Lung (tissue), 12 donors: ENCODE measurements around the gene MYO18B. TPM values are rescaled to one million over a fixed set of nuclear protein-coding genes. Genes with fewer than 3 reads are reported as not detected.

Experiments used
- ATAC-seq: fragments of 200-7000 bp; cut with Tn5 transposase; one replicate; pipeline ENCODE4 v1.9.1; 2020; ENCODE audit warnings: moderate number of reproducible peaks; ENCODE audit not compliant: insufficient read depth, low FRiP score
- DNase-seq, 3 donors: peaks; one replicate each; pipeline ENCODE4 v3.0.0-alpha.2; 2013 to 2017
- H3K27ac ChIP-seq, 2 donors: one replicate each; pipeline ENCODE4 v1.5.1; 2013; ENCODE audit warnings: mild to moderate bottlenecking in 2 of 2, moderate library complexity in 2 of 2, control low read depth in 1 of 2, inconsistent platforms in 1 of 2, low read depth in 1 of 2, low read length in 1 of 2
- H3K27me3 ChIP-seq, 3 donors: one replicate each; pipeline ENCODE4 v1.5.1; 2013; ENCODE audit warnings: low read length in 2 of 3; ENCODE audit not compliant: control insufficient read depth in 3 of 3, insufficient read depth in 3 of 3
- H3K36me3 ChIP-seq, 4 donors: one replicate each; pipeline ENCODE4 v1.5.1; 2013; ENCODE audit warnings: low read length in 4 of 4, mild to moderate bottlenecking in 1 of 4, moderate library complexity in 1 of 4; ENCODE audit not compliant: control insufficient read depth in 4 of 4, insufficient read depth in 4 of 4
- H3K4me1 ChIP-seq, 5 donors: one replicate each; pipeline ENCODE4 v1.5.1; 2013; ENCODE audit warnings: low read length in 5 of 5, mild to moderate bottlenecking in 2 of 5, moderate library complexity in 1 of 5; ENCODE audit not compliant: control insufficient read depth in 5 of 5, insufficient read depth in 5 of 5
- H3K4me3 ChIP-seq: one replicate; pipeline ENCODE4 v1.5.1; 2013; ENCODE audit warnings: mild to moderate bottlenecking, control low read depth, moderate library complexity
- H3K9ac ChIP-seq, 2 donors: one replicate each; pipeline ENCODE4 v1.5.1; 2013; ENCODE audit warnings: low read length in 2 of 2, control low read depth in 1 of 2; ENCODE audit not compliant: insufficient read depth in 1 of 2
- H3K9me3 ChIP-seq, 4 donors: one replicate each; pipeline ENCODE4 v1.5.1; 2013; ENCODE audit warnings: low read length in 3 of 4, mild to moderate bottlenecking in 1 of 4, moderate library complexity in 1 of 4; ENCODE audit not compliant: control insufficient read depth in 4 of 4, insufficient read depth in 3 of 4
- CTCF ChIP-seq: IDR thresholded peaks from 2 replicates; pipeline ENCODE4 v1.5.1; 2012; ENCODE audit warnings: mild to moderate bottlenecking; ENCODE audit errors: control extremely low read depth, extremely low read depth
- whole genome bisulfite sequencing, 2 donors: extraction: QIAGEN DNeasy Blood & Tissue Kit; methylation state at CpG; one replicate each; pipeline ENCODE4 v1.1.7; 2013; 5-methylcytosine and 5-hydroxymethylcytosine counted together
- polyA plus RNA-seq, 2 donors: library from polyadenylated mRNA; stranded (reverse); fragments of 200-250 nt; gene quantifications; one replicate each; pipeline ENCODE4 v1.2.1, GENCODE V29; 2013
- total RNA-seq, 2 donors: library from RNA; depleted of rRNA in 1 of 2; stranded (reverse); fragments of >200 nt in 1 of 2; gene quantifications; one replicate each; pipeline ENCODE4 v1.2.1, GENCODE V29; 2014 to 2021
- donor health status: control.
- donor health status: control.
- donor health status: Bipolar disorder and iron deficiency.
- donor health status: healthy.
- donor health status: DM: yes; HTN: yes; CAD: no.

The MYO18B gene
- total and polyA plus RNA-seq, 4 donors, result 0.02 to 0.71 (median 0.07) TPM

- H3K4me1 ChIP-seq, result no peaks in the 10 kb centered on the region
- no peak for ATAC-seq
- no peaks in the 10 kb centered on the region for H3K36me3 ChIP-seq
- no peak overlapping the region for H3K4me3 ChIP-seq
- peak overlapping the region in 1 of 2 donors; percentile 26 for H3K27ac ChIP-seq
- H3K27me3 ChIP-seq, result peaks cover 0 to 3% (median 0%) of the 10 kb centered on the region in 3 donors
- no peak for TF ChIP-seq CTCF
- WGBS, 2 donors, result 84 to 85% methylated on average over 15 of the region's 15 CpGs
- no peak overlapping the region for H3K9ac ChIP-seq
- DNase-seq, result no peak
- peaks cover 0 to 9% (median 2%) of the 10 kb centered on the region in 4 donors for H3K9me3 ChIP-seq
These were observed 19.0 kb downstream of the MYO18B start for GRCh38 chr22:25760848-25761595.

- peaks cover 0 to 18% (median 6%) of the 10 kb centered on the region in 4 donors for H3K9me3 ChIP-seq
- no peaks in the 10 kb centered on the region for H3K36me3 ChIP-seq
- H3K9ac ChIP-seq, result no peak overlapping the region
- DNase-seq (no peak), ATAC-seq (no peak)
- peaks cover 0 to 3% (median 0%) of the 10 kb centered on the region in 3 donors for H3K27me3 ChIP-seq
- H3K4me3 ChIP-seq, result no peak overlapping the region
- TF ChIP-seq CTCF, result no peak
- 75 to 77% methylated on average over 5 of the region's 5 CpGs for WGBS, 2 donors
- peak overlapping the region in 1 of 2 donors; percentile 54 for H3K27ac ChIP-seq
- H3K4me1 ChIP-seq, result no peaks in the 10 kb centered on the region
These were observed 20.2 kb downstream of the MYO18B start for GRCh38 chr22:25762147-25762546.

- no peak for ATAC-seq
- TF ChIP-seq CTCF, result no peak
- H3K27ac ChIP-seq, result no peak overlapping the region
These were observed 21.3 kb downstream of the MYO18B start for GRCh38 chr22:25763239-25763777.

More at GRCh38 chr22:25763239-25763777, 21.3 kb downstream of the MYO18B start:
- H3K4me3 ChIP-seq, result no peak overlapping the region
- DNase-seq, result no peak
- H3K36me3 ChIP-seq, result no peaks in the 10 kb centered on the region
- no peaks in the 10 kb centered on the region for H3K4me1 ChIP-seq
- 74 to 75% methylated on average over 7 of the region's 7 CpGs for WGBS, 2 donors
- peaks cover 0 to 3% (median 0%) of the 10 kb centered on the region in 3 donors for H3K27me3 ChIP-seq
- no peak overlapping the region for H3K9ac ChIP-seq
- peaks cover 0 to 21% (median 6%) of the 10 kb centered on the region in 4 donors for H3K9me3 ChIP-seq
